Epithelial cell of prostate (primary cell): Measurements from ENCODE around the gene ARID5A.

ENCODE experiments used
- DNase-seq: peaks from one replicate; pipeline ENCODE4 v3.0.0-alpha.2; 2011; ENCODE audit warnings: low read depth, low spot score
- H3K27ac ChIP-seq: fragments of 450-650 bp; 2 replicates; pipeline ENCODE4 v1.5.1; 2017; ENCODE audit warnings: mild to moderate bottlenecking

ARID5A gene

GRCh38 chr2:96591054-96591453, 54.5 kb downstream of the ARID5A start:
- no peak for DNase-seq
- H3K27ac ChIP-seq = no peak overlapping the region

GRCh38 chr2:96591494-96591893, 54.9 kb downstream of the ARID5A start:
- no peak for DNase-seq
- no peak overlapping the region for H3K27ac ChIP-seq

GRCh38 chr2:96594282-96594681, 57.7 kb downstream of the ARID5A start:
- no peak overlapping the region for H3K27ac ChIP-seq
- no peak for DNase-seq

GRCh38 chr2:96594691-96595152, 58.2 kb downstream of the ARID5A start:
- no peak for DNase-seq
- H3K27ac ChIP-seq = no peak overlapping the region

GRCh38 chr2:96596596-96596995, 60.0 kb downstream of the ARID5A start:
- no peak overlapping the region for H3K27ac ChIP-seq
- no peak for DNase-seq

GRCh38 chr2:96599941-96600340, 63.4 kb downstream of the ARID5A start:
- DNase-seq = no peak
- H3K27ac ChIP-seq = no peak overlapping the region

- no peak overlapping the region for H3K27ac ChIP-seq
- no peak for DNase-seq
Observed at GRCh38 chr2:96601382-96602292, 65.1 kb downstream of the ARID5A start.
